K562 (cell line): ENCODE data around the gene TPD52L2. TPM values are rescaled to one million over a fixed set of nuclear protein-coding genes. Genes with fewer than 3 reads are reported as not detected.

Experiments used
- ATAC-seq: fragments of 200-7000 bp; cut with Tn5 transposase; 3 replicates; pipeline ENCODE4 v1.9.1; 2020; ENCODE audit warnings: moderate library complexity
- BruUV-seq: library from RNA; stranded (reverse); fragments of 400-500 nt; replicated peaks from 2 replicates; lab custom pipeline; 2021; lab: Mats Ljungman, UMichigan
- CTCF ChIA-PET: fragments of 300-600 bp; formaldehyde crosslinking; extraction: SDS; loops from one replicate; lab custom pipeline; 2021; ENCODE audit warnings: low intra/inter-chr PET ratio; lab: Yijun Ruan, JAX
- POLR2A ChIA-PET: fragments of 300-600, 350-650 bp; sonication (Branson Sonifier 250); formaldehyde crosslinking; extraction: SDS; loops from one replicate; lab custom pipeline; 2021; ENCODE audit warnings: antibody characterized with exemption, inconsistent platforms; lab: Yijun Ruan, JAX
- DNase-seq, 4 experiments: peaks; one replicate each; pipeline versions ENCODE4 v3.0.0 to v3.0.0-alpha.2; 2011 to 2018; ENCODE audit warnings: low spot score in 3 of 4, mixed read lengths in 3 of 4; ENCODE audit errors: extremely low read depth in 1 of 4
- FAIRE-seq: peaks from 2 replicates; lab custom pipeline; 2011; peaks lifted over from hg19 to GRCh38; lab: Jason Lieb, UNC
- H2AFZ ChIP-seq: 2 replicates; pipeline ENCODE4 v1.6.0; 2011; ENCODE audit warnings: low read depth, low read length, control low read depth, inconsistent platforms
- H3K27ac ChIP-seq: fragments of 200-600 bp; 3 replicates; pipeline ENCODE4 v1.8.0; 2011; ENCODE audit warnings: low read depth, mild to moderate bottlenecking, control low read depth, inconsistent platforms, low read length, moderate library complexity, mixed read lengths; ENCODE audit errors: extremely low read depth
- H3K27me3 ChIP-seq, 2 experiments: fragments of 300-600 bp in 1 of 2; 2 replicates in 1 of 2; 3 replicates in 1 of 2; pipeline versions ENCODE4 v1.6.0 to v1.8.0; 2011; ENCODE audit warnings: inconsistent platforms in 2 of 2, low read length in 2 of 2, mild to moderate bottlenecking in 1 of 2, mixed read lengths in 1 of 2, moderate library complexity in 1 of 2; ENCODE audit not compliant: control insufficient read depth in 2 of 2, insufficient read depth in 2 of 2
- H3K36me3 ChIP-seq: fragments of 300-600 bp; 3 replicates; pipeline ENCODE4 v1.8.0; 2011; ENCODE audit warnings: mild to moderate bottlenecking, low read length, inconsistent platforms; ENCODE audit not compliant: control insufficient read depth, insufficient read depth
- H3K4me1 ChIP-seq, 2 experiments: fragments of 200-600 bp in 1 of 2; replicated peaks in 1 of 2; 2 replicates in 1 of 2; 3 replicates in 1 of 2; pipeline versions ENCODE4 v1.5.1 to v1.8.0; 2011; ENCODE audit warnings: inconsistent platforms in 2 of 2, low read length in 2 of 2, mild to moderate bottlenecking in 1 of 2, mixed read lengths in 1 of 2, moderate library complexity in 1 of 2; ENCODE audit not compliant: control insufficient read depth in 2 of 2, insufficient read depth in 2 of 2
- H3K4me2 ChIP-seq: 2 replicates; pipeline ENCODE4 v1.6.1; 2011; ENCODE audit warnings: low read length, control low read depth, inconsistent platforms, mixed read lengths; ENCODE audit not compliant: insufficient read depth
- H3K4me3 ChIP-seq: fragments of 200-600 bp; sonication (generic), shearing (Covaris generic); 2 replicates; pipeline ENCODE4 v1.5.1; 2016; ENCODE audit warnings: control low read depth, inconsistent platforms
- H3K79me2 ChIP-seq: fragments of 200-600 bp; 3 replicates; pipeline ENCODE4 v1.8.0; 2011; ENCODE audit warnings: low read length, inconsistent platforms; ENCODE audit not compliant: control insufficient read depth, insufficient read depth
- H3K9ac ChIP-seq, 2 experiments: 2 replicates each; pipeline versions ENCODE4 v1.6.0 to v1.6.1; 2011; ENCODE audit warnings: low read depth in 2 of 2, low read length in 2 of 2, control low read depth in 1 of 2, inconsistent platforms in 1 of 2, mild to moderate bottlenecking in 1 of 2, mixed read lengths in 1 of 2; ENCODE audit not compliant: insufficient read depth in 1 of 2
- H3K9me1 ChIP-seq: one replicate; pipeline ENCODE4 v1.6.0; 2011; ENCODE audit warnings: inconsistent platforms, mild to moderate bottlenecking, low read length, moderate library complexity; ENCODE audit not compliant: control insufficient read depth, insufficient read depth
- H3K9me3 ChIP-seq: replicated peaks from 2 replicates; pipeline ENCODE4 v1.5.1; 2011; ENCODE audit warnings: low read depth, low read length, inconsistent platforms; ENCODE audit not compliant: control insufficient read depth, insufficient read depth
- H4K20me1 ChIP-seq: replicated peaks from 2 replicates; pipeline ENCODE4 v1.6.1; 2011; ENCODE audit warnings: low read length, inconsistent platforms, mixed read lengths; ENCODE audit not compliant: control insufficient read depth, insufficient read depth
- BDP1 ChIP-seq: IDR thresholded peaks from 3 replicates; pipeline ENCODE4 v1.6.1; 2011; ENCODE audit not compliant: insufficient read length, insufficient read depth
- CCNT2 ChIP-seq: IDR thresholded peaks from 2 replicates; pipeline ENCODE4 v1.6.1; 2011; ENCODE audit warnings: borderline replicate concordance, low read depth, mild to moderate bottlenecking, moderate library complexity, mixed read lengths, low read length; ENCODE audit not compliant: insufficient read length; ENCODE audit errors: extremely low read depth
- FOXA3 ChIP-seq, 2 experiments: fragments of 450-650 bp in 1 of 2; sonication (generic) in 1 of 2; formaldehyde crosslinking; IDR thresholded peaks in 1 of 2; conservative IDR thresholded peaks in 1 of 2; 2 replicates each; pipeline versions ENCODE4 v1.4.0 to v1.8.0; 2020 to 2022; ENCODE audit warnings: mild to moderate bottlenecking in 2 of 2, missing genetic modification reagents in 1 of 2
- GTF2B ChIP-seq: IDR thresholded peaks from 2 replicates; pipeline ENCODE4 v1.6.1; 2011; ENCODE audit not compliant: insufficient read length; ENCODE audit errors: extremely low read depth
- HDAC2 ChIP-seq: fragments of 450-650 bp; IDR thresholded peaks from 2 replicates; pipeline ENCODE4 v1.6.1; 2016; ENCODE audit warnings: mild to moderate bottlenecking
- NFIC ChIP-seq: fragments of 450-650 bp; IDR thresholded peaks from 2 replicates; pipeline ENCODE4 v1.6.1; 2017; ENCODE audit warnings: mild to moderate bottlenecking, inconsistent platforms
- RBM22 ChIP-seq: fragments of 200-400 bp; formaldehyde crosslinking; IDR thresholded peaks from 2 replicates; pipeline ENCODE4 v1.6.1; 2018; ENCODE audit warnings: low read length, low read depth; ENCODE audit not compliant: poor library complexity, severe bottlenecking
- SNIP1 ChIP-seq: fragments of 450-650 bp; IDR thresholded peaks from 2 replicates; pipeline ENCODE4 v1.7.1; 2017; ENCODE audit warnings: low read depth, mild to moderate bottlenecking
- ZBED1 ChIP-seq: IDR thresholded peaks from 2 replicates; pipeline ENCODE4 v1.6.1; 2014
- WGBS: fragments of 100-300 bp; shearing (Covaris generic); methylation state at CpG from one replicate; pipeline ENCODE4 v1.1.6; 2016; ENCODE audit warnings: low coverage, mixed read lengths; ENCODE audit not compliant: insufficient coverage; ENCODE audit errors: missing lambda C conversion rate; 5-methylcytosine and 5-hydroxymethylcytosine counted together
- in situ Hi-C: fragments of 300-500 bp; cut with MboI; formaldehyde crosslinking; loops from 4 replicates; pipeline ENCODE4 v1.15.0; 2018; ENCODE audit warnings: inconsistent platforms, mixed read lengths
- intact Hi-C: fragments of 100-400 bp; cut with micrococcal nuclease; formaldehyde crosslinking; loops from 2 replicates; pipeline ENCODE4 v1.14.2; 2022
- polyA plus RNA-seq, 8 experiments: library from polyadenylated mRNA; depleted of rRNA in 4 of 8; stranded (reverse) in 5 of 8; unstranded in 3 of 8; fragments of >200 nt; fragmentation: Nextera tagmentation in 2 of 8; fragmentation: Illumina TruSeq in 1 of 8; extraction: Ambion mirVana in 2 of 8; extraction: Trizol in 1 of 8; gene quantifications; 2 replicates each; pipeline versions ENCODE4 v1.2.1 to v1.2.3, GENCODE V29; 2011 to 2014; ENCODE audit warnings: inconsistent platforms in 1 of 8, missing spikeins in 1 of 8
- total RNA-seq, 7 experiments: library from RNA; depleted of rRNA in 6 of 7; stranded (reverse); fragments of >200 nt in 6 of 7; fragmentation: Illumina TruSeq in 2 of 7; extraction: Trizol in 2 of 7; gene quantifications; 2 replicates each; pipeline versions ENCODE4 v1.2.1 to v1.2.3, GENCODE V29; 2011 to 2021; ENCODE audit warnings: low replicate concordance in 1 of 7

TPD52L2 gene
- total and polyA plus RNA-seq, 9 of the 15 experiments (the other 6 are each of a cell fraction or from before 2014, with no cell fraction given): 1.9 to 117 (median 74.6) TPM

GRCh38 chr20:63890616-63891015 lies 25.5 kb downstream of the TPD52L2 start:
- POLR2A ChIA-PET: interaction anchor here (1.0 to 2.7 kb wide), 2 partner anchors 9 to 25 kb away, joined by 4 to 12 read pairs; partner anchors contain the start of gene TPD52L2
- peaks cover 3% of the 10 kb centered on the region; the same call in 1 of the 2 replicates for H4K20me1 ChIP-seq
- BruUV-seq: TSS peak; percentile 40
- no peak overlapping the region for H2AFZ ChIP-seq
- ATAC-seq (no peak), DNase-seq (no peak), FAIRE-seq (no peak)
- peaks cover 50% of the 10 kb centered on the region; the same call in 2 of the 3 replicates for H3K36me3 ChIP-seq
- no peak overlapping the region for H3K9ac ChIP-seq
- in situ Hi-C loops: no loop called here
- no peaks in the 10 kb centered on the region for H3K9me3 ChIP-seq
- peaks cover 3% of the 10 kb centered on the region for H3K79me2 ChIP-seq
- CTCF ChIA-PET: no interaction called here
- 89% methylated on average over 7 of the region's 7 CpGs for WGBS
- H3K4me1 ChIP-seq: peaks cover 8 to 21% of the 10 kb centered on the region in 2 experiments; a peak in 4 of 5 replicates
- H3K27me3 ChIP-seq: no peaks in the 10 kb centered on the region
- H3K4me3 ChIP-seq: no peak overlapping the region
- H3K27ac ChIP-seq: no peak overlapping the region
- no peak for TF ChIP-seq SNIP1
- TF ChIP-seq CCNT2: no peak
- no peak for TF ChIP-seq BDP1
- TF ChIP-seq ZBED1: no peak
- no peak for TF ChIP-seq FOXA3 (CRISPR knock-in tag; conservative IDR thresholded peaks at IDR 0.05 in 1 of 2, IDR thresholded peaks at IDR 0.05 in 1 of 2)
- no peak for TF ChIP-seq RBM22
- no peak for TF ChIP-seq NFIC
- TF ChIP-seq GTF2B: no peak
- TF ChIP-seq HDAC2: no peak
- intact Hi-C loops: no loop called here
- no peaks in the 10 kb centered on the region for H3K9me1 ChIP-seq
- no peak overlapping the region for H3K4me2 ChIP-seq
